Esophagus mucosa (tissue), 1 donor: ENCODE results near the gene MYADML2. TPM values are rescaled to one million over a fixed set of nuclear protein-coding genes. Genes with fewer than 3 reads are reported as not detected.

Experiments used
- ATAC-seq: fragments of 200-7000 bp; cut with Tn5 transposase; one replicate; pipeline ENCODE4 v1.9.1; 2020
- total RNA-seq: library from RNA; stranded (reverse); gene quantifications from one replicate; pipeline ENCODE4 v1.2.4, GENCODE V29; 2023
- donor health status: DM: yes; HTN: yes; CAD: no.

Gene MYADML2
- total RNA-seq, 1 donor from 2014 or later = not detected

- ATAC-seq = no peak
These were observed 7.8 kb downstream of the MYADML2 start for GRCh38 chr17:81939218-81939617.

GRCh38 chr17:81935709-81936084 lies 11.3 kb downstream of the MYADML2 start:
- ATAC-seq = no peak

- ATAC-seq = no peak
These were observed 12.0 kb downstream of the MYADML2 start for GRCh38 chr17:81934850-81935708.

DNA sequence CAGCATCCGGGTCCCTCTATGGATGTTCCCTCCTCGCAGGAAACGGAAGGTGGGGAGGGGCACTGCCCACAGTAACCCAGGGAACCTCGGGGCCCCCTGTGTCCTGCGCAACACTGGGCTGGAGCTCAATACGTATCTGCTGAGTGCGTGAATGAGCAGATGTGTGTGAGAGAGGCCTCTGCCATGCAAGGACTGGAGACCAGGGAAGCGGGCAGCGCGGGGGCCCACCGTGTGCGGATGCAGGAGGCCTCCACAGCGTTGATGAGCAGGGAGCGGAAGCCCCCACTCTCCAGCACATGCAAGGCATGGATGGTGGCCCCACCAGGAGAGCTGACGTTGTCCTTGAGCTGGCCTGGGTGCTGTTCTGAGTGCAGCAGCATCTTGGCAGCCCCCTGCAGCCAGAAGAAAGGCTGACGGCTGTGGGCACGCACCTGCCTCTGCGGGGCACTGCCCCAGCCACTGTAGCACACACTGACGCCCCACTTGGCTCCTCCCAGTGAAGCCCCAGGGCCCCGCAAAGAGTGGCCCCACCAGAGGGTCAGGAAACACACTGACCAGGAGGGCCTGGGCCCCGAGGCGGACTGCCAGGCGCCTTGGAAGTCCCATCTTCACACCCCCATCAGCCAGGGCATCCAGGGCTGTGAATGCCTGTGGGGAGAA lies 12.8 kb downstream of the MYADML2 start:
- no peak for ATAC-seq

DNA sequence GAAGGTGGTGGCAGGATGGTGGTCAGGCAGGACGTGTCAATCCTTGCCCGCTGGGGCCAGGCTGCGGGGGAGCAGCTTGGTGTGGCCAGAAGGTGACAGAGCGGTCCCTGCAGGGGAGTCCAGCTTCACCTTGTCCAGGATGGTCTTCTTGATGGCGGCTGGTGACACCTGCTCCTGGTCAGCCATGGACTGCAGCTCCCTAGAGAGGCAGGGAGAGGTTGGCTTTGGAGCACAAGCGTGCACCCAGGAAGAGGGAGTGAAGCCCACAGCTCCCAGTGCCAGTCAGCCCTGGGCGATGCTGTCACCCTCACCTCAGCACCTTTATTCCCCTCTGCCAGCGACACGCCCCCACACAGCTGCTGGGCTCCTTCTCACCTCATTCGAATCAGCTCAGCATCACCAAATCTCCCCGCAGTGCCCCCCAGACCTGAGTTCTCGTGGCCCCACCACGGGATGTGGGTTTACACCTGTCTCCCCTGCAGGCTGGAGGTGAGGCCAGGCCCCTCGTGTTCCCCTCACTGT lies 13.8 kb downstream of the MYADML2 start:
- no peak for ATAC-seq

DNA sequence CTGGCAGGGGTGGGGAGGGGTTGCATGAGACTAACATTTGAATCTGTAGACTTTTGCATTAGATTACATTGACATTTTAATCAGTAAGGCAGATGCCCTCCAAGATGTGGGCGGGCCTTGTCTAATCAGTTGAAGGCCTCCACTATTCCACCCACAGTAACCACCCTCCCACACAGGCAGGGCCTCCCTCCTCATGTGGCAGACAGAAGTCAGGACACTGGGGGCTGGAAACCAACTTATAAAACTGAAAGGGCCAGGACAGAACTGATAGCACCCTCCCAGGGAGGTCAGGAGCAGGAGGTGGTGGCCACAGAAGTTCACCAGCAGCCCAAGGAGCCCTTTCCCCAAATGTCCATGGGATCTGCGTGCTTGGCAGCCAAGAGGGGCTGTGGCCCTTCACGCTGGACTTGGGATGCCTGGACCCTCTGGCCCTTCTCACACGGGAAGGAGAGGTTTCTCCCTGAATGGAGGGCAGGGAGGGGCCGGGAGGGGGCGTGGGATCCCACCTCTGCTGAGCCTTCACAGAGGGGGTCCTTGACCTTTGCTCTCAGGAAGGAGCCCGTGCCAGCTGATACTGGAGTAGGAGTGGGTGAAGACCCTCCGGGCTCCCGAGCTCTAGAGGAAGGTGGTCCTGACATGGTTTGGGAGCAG lies 14.6 kb downstream of the MYADML2 start:
- ATAC-seq = no peak

DNA sequence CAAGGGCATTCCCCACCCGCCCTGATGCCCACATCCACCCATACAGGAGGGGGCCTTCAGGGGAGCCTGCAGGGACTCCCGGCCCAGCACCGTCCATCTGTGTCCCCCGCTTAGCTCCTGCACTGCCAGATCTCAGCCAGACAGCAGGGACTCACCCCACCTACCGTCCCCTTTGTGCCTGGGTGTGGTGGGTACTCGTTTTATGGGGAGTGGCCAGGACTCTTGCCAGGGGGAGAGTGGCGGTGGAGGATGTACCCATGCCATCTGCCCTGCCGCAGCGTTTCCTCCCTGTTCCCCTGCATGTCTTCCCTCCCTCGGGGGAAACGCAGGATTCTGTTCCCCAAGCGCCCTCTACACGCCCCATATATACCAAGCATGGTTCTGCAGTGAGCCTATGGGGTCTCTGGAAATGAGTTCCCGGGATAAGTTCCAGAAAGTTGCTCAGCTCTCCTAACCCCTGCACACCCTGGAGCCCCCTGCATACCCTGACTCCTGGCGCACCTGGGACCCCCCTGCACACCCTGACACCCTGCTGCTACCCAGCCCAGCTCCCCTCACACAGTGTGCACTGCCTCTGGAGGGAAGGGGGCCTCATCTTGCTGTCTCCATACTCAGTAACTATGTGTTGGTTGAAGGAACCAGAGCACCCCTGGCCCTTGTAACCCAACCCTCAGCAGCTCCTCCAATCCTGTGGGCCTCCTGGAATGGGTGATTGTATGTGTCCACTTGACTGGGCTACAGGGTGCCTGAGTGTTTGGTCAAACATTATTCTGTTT lies 15.3 kb downstream of the MYADML2 start:
- ATAC-seq = no peak

DNA sequence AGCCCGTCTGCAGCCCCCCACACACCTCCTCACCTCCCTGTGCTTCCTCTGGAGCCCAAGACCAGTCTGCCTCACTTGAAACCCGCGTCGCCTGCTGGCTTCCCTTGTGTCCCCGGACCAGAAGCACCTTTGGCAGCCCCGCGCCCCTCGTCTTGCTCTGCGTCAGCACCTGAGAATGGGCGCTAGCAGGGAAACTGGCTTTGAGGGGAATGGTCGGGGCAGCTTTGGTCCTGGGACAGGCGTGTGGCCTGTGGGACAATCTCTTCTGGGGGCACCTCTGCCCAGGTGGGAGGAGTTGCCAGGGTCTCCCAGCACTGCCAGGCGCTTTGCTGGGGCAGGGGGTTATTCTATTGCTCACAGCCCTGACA lies 15.9 kb downstream of the MYADML2 start:
- ATAC-seq = no peak

DNA sequence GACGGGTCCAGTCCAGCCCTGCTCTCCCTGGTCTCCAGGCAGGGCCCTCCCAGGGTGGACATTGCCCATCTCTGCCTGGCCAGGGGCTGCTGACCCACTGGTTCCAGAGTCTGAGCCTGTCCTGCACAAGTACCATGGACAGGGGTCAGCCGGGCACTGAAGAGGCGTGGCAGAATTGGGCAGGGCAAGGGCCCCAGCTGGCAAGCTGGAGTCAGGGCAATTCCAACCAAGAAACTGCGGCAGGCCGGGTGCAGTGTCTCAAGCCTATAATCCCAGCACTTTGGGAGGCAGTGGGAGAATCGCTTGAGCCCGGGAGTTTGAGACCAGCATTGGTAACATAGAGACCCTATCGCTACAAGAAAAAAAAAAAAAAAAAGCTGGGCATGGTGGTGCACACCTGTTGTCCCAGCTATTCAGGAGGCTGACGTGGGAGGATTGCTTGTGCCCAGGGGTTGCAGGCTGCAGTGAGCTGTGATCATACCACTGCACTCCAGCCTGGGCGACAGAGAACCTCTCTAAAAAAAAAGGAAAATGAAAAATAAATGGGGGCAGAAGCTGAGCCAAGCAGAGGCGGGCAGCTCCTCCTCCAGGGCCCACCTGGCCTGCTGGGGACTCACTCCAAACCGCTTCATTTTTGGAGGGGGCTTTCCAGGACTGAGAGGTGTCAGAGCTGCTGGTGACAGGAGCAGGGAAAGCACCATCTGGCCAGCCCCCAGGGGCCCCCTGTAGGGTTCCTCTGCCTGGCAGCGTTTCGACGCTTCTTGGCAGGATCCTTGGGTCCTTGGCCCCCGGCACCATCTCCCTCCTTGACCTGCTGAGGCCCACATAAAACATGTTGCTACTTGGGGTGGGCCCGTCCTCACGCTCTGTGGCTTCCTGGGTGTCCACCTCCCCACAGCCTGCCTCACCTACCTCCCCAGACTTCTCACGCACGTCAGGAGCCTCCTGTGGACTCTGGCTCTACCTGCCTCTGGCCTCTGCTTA lies 16.6 kb downstream of the MYADML2 start:
- no peak for ATAC-seq

GRCh38 chr17:81929253-81930141 lies 17.5 kb downstream of the MYADML2 start:
- ATAC-seq = no peak

DNA sequence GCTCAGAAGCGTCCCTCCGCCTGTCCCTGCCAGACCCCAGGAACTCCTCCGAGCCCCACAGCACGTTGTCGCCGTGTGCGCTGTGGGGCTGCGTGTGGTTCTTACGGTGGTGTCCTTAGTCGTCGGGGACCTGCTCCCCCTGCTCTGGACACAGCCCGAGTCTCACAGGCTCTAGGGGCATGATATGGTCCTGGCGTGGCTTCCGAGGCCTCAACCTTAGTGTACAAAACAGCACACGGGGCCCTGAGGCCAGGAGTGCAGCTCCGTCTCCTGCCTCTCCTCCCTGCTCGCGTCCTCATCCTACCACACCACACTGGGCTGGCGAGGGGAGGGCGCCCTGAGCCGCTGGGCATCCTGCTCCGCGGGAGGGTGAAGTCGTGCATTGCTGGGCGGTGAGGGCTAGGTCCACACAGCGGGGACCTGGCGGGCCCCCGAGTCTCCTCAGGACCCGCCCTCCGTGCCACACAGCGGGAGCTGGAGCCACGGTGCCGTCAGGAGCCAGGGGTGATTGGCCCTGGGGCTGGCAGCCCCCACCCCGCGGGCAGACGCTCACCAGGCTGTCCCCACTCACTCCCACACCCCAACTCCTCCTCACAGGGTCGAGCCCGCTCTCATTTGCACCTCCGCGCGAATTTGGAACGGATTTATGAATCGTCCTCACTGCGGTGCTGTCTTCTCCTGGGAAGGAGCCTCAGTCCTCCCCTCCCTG lies 18.3 kb downstream of the MYADML2 start:
- ATAC-seq = peak; percentile 2

DNA sequence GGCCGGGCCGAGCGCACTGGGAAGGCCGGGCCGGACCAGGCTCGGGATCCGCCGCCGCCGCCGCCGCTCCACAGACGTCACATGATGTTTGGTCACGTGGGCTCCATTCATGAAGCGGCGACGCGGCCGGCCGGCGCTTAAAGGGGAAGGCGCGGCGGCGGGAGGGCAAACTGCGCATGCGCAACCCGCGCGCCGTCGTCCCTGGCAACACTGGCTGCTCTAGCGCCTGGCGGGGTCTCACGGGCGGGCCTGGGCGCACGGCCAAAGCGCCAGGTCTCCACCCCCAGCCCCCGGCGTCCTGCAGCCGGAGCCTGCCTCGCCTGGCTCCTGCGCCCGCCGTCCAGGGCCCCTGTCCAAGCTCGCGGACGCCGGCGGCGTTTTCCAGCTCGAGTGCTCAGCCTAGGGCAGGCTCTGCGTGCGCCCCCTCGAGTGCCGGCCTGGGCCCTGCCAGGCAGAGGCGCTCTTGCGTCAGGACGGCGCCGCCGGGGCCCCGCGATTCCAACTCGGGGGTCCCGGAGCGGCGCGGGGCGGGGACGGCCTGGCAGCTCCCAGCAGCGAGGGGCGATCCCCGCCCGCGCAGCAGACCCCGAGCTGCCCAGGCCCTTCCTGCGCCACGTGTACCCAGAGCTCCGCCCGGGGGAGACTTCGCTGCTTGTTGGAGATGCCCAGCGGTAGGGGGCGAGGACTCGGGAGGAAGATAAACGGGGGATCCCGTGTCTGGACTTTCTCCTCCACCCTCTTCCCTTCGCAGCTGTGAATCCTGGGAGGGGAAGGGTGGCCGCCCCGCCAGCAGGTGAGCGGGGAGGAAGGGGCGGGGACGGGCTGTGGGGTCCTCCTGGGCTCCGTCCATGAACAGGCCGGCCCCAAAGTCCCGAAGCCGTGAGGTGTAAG lies 19.1 kb downstream of the MYADML2 start, which contains the start of gene MAFG:
MAFG (minus strand) TSS at position 83 of the 891 bp plus-strand sequence. CDS start 4,550 bp downstream, outside the sequence.
- peak; percentile 38 for ATAC-seq

DNA sequence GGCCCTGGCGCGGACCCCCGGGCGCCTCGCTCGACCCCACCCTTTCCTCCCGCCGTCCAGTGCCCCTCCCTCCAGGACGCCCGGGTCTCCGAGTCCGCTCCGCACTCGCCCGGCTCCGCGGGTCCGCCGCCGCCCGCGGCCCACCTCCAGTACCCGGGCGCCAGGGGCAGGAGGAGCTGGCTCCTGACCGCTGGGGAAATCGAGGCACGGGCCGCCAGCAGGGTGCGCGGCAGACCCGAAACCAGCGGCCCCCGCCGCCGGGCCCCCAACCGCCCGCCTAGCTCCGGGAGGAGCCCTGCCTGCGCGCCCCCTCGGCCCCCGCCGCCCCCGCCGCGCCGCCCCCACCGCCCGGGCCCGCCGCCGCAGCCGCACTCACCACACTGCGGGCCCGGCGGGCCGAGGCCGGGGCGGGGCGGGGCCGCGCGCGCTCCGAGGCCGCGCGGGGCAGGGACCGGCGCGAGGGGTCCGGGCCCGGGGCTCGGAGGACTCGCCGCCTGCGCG lies 19.8 kb downstream of the MYADML2 start:
- ATAC-seq = no peak

DNA sequence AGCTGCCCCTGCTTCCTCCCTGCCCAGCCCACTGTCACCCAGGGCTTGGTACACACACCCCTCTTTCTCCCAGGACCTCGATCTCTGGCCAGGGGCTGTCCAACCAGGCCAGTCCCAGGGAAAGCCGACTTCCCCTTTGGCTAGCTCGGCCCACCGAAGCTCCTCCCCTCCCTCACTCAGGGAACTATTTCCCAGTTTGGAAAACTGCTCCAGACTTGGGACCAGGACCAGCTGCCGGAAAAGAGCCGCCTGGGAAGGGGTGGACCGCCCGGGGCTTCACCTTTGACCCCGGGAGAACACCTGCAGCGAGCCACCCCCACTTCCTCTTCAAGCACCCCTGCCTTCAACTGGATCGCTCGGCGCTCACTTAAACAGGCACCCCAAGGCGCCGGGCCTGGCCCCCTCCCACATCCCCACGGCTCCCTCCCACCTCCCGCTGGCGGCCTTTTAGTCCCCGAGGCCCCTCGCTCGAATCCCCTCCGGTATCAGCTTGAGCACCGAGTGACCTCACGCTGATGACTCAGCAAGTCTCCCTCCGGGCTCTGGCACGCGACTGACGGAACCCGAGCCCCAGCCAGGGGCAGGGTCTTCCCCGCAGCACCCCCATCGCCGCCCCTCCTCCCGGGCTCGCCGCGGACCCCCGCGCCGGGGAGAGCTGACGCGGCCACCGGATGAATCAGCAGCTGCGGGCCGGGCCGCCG lies 20.4 kb downstream of the MYADML2 start:
- ATAC-seq = peak; percentile 22

GRCh38 chr17:81925860-81926450 lies 21.1 kb downstream of the MYADML2 start:
- ATAC-seq = no peak

GRCh38 chr17:81924557-81925532 lies 22.2 kb downstream of the MYADML2 start:
- ATAC-seq = no peak
